ENCODE results near the gene LCN12. TPM values are rescaled to one million over a fixed set of nuclear protein-coding genes. Genes with fewer than 3 reads are reported as not detected.

LCN12 gene
- total RNA-seq: not detected

- Histone ChIP-seq H3K4me1 (ENCODE audit: insufficient read depth, low read length) (peaks cover 19% of the 10 kb centered on the region), H3K4me3 (ENCODE audit: low read length) (no peak within 1 kb of the TSS), H3K9me3 (ENCODE audit: low read depth, low read length) (no peaks in the 10 kb centered on the region), H3K27me3 (ENCODE audit: insufficient read depth, low read length) (no peaks in the 10 kb centered on the region)
Measured at GRCh38 chr9:136951541-136952320, at the start of gene LCN12. LCN12 (plus strand) TSS chr9:136952273; CDS start chr9:136952328, 55 bp downstream.

DNA sequence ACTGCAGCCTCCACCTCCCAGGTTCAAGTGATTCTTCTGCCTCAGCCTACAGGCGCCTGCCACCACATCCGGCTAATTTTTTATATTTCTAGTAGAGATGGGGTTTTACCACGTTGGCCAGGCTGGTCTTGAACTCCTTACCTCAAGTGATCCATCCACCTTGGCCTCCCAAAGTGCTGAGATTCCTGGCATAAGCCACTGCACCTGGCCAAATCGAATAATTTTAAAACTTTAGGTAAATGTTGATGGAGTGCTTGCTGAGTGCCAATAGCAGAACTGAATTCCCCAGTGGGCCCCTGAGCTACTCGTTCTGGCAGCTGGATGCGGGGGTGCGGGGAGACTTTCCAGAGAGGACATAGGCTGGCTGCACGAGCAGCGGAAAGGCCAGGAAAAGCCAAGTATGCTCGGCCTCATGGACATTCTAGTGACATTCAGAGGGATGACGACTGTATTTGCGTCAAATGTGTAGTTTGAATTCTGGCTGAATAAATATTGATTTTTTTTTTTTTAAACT is 49.0 kb upstream of the LCN12 start:
- peaks cover 23% of the 10 kb centered on the region for H3K4me1 ChIP-seq (ENCODE audit: insufficient read depth, low read length)
- no peak overlapping the region for H3K4me3 ChIP-seq (ENCODE audit: low read length)
- H3K27me3 ChIP-seq (ENCODE audit: insufficient read depth, low read length): no peaks in the 10 kb centered on the region
- no peaks in the 10 kb centered on the region for H3K9me3 ChIP-seq (ENCODE audit: low read depth, low read length)

DNA sequence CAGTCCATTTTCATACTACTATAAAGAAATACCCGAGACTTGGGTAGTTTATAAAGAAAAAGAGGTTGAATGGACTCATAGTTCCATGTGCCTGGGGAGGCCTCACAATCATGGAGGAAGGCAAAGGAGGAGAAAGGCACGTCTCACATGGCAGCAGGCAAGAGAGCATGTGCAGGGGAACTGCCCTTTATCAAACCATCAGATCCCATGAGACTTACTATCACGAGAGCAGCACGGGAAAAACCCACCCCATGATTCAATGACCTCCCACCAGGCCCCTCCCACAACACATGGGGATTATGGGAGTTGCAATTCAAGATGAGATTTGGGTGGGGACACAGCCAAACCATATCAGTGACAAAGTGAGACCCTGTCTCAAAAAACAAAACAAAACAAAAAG is 45.8 kb upstream of the LCN12 start:
- H3K4me3 ChIP-seq (ENCODE audit: low read length): no peak overlapping the region
- no peaks in the 10 kb centered on the region for H3K9me3 ChIP-seq (ENCODE audit: low read depth, low read length)
- H3K27me3 ChIP-seq (ENCODE audit: insufficient read depth, low read length): no peaks in the 10 kb centered on the region
- H3K4me1 ChIP-seq (ENCODE audit: insufficient read depth, low read length): peaks cover 21% of the 10 kb centered on the region

- peaks cover 11% of the 10 kb centered on the region for H3K4me1 ChIP-seq (ENCODE audit: insufficient read depth, low read length)
- H3K4me3 ChIP-seq (ENCODE audit: low read length): no peak overlapping the region
- no peaks in the 10 kb centered on the region for H3K27me3 ChIP-seq (ENCODE audit: insufficient read depth, low read length)
- no peaks in the 10 kb centered on the region for H3K9me3 ChIP-seq (ENCODE audit: low read depth, low read length)
Measured at GRCh38 chr9:136907011-136907914, 44.8 kb upstream of the LCN12 start.

DNA sequence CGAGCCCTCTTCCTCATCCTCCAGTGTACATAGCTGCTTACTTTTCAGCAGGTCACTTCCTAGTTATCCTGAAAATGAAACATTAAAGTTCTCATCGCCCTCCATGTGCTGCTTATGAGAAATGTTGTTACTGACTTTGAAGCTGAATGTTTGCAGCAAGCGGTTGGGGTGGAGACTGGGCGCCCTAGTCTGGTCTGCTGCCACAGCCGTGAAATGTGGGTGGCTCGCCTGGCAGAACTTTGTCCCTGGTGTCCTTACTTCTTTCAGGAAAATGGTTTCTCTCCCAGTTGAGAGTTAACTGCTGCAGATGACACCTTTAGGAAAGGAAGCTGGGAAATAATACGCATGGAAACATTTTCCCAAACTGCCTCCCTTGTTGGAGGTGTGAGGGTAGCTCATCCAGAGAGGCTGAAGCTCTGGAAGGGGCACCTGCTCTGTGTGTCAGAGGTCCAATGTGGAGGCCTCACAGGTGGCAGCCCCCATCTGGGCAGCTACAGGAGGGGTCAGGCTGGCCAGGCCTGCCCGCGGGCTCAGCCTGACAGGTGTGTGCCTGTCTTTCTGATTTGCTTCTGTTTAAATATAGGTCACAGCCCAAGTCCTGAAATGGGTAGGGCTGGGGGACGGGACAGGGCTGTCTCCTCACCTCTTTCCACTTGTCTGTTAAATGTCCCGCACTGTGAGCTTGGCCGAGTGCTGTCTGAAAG is 41.7 kb upstream of the LCN12 start:
- H3K4me3 ChIP-seq (ENCODE audit: low read length): no peak overlapping the region
- no peaks in the 10 kb centered on the region for H3K9me3 ChIP-seq (ENCODE audit: low read depth, low read length)
- no peaks in the 10 kb centered on the region for H3K4me1 ChIP-seq (ENCODE audit: insufficient read depth, low read length)
- H3K27me3 ChIP-seq (ENCODE audit: insufficient read depth, low read length): no peaks in the 10 kb centered on the region

DNA sequence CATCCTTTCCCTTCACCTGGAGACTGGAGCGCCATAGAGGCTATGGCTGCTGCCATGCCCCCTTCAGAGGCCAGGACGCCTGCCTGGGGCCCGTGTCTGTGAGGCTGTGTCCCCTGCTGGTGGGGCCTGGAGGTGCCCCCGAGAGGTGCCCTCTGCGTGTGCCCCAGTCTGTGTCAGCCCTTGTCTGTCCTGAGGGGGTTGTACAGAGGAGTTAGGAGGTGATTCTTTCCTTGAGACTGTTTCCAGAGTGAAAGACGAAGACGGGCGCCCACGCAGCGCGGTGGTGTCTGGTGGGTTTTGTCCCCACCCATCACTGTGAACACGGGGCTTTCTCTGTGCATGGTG is 41.2 kb upstream of the LCN12 start:
- no peaks in the 10 kb centered on the region for H3K9me3 ChIP-seq (ENCODE audit: low read depth, low read length)
- no peaks in the 10 kb centered on the region for H3K4me1 ChIP-seq (ENCODE audit: insufficient read depth, low read length)
- no peaks in the 10 kb centered on the region for H3K27me3 ChIP-seq (ENCODE audit: insufficient read depth, low read length)
- H3K4me3 ChIP-seq (ENCODE audit: low read length): no peak overlapping the region

DNA sequence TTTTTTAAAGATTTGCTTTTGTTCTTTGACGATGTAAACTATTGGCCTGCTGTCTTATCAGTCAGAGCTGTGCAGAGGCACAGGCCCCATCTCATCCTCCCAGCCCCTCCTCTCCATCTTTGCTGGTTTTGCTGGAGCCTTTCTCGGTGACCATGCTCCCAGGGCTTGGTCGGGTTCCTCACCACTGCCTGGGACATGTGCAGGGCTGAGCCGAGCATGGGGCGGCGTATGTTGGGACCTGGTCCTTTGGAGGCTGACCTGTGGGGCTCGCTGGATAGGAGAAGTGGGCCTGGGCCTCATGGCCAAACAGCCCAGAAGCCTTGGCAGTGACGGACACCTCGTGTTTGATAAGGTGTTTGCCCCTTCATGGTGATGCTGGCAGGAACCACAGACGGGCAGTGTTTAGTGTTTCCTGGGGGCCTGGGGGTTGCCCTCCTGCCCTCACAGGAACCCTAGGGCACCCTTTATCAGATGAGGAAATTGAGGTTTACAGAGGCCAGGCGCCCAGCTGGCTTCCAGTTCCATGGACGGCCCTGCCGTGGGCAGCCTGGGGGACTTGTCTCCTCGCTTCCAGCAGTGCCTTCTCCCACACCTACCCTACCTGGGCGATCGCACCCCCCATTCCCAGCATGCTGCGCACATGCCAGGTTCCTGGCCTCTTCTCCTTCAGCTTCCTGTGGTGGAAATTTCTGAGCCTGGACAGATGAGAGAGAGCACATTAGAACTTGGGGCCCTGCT is 38.2 kb upstream of the LCN12 start:
- Histone ChIP-seq H3K4me1 (ENCODE audit: insufficient read depth, low read length) (no peaks in the 10 kb centered on the region), H3K9me3 (ENCODE audit: low read depth, low read length) (no peaks in the 10 kb centered on the region), H3K27me3 (ENCODE audit: insufficient read depth, low read length) (no peaks in the 10 kb centered on the region), H3K4me3 (ENCODE audit: low read length) (no peak overlapping the region)

- Histone ChIP-seq H3K4me3 (ENCODE audit: low read length) (no peak overlapping the region), H3K4me1 (ENCODE audit: insufficient read depth, low read length) (no peaks in the 10 kb centered on the region), H3K9me3 (ENCODE audit: low read depth, low read length) (no peaks in the 10 kb centered on the region), H3K27me3 (ENCODE audit: insufficient read depth, low read length) (no peaks in the 10 kb centered on the region)
Measured at GRCh38 chr9:136915632-136916329, 36.3 kb upstream of the LCN12 start.

DNA sequence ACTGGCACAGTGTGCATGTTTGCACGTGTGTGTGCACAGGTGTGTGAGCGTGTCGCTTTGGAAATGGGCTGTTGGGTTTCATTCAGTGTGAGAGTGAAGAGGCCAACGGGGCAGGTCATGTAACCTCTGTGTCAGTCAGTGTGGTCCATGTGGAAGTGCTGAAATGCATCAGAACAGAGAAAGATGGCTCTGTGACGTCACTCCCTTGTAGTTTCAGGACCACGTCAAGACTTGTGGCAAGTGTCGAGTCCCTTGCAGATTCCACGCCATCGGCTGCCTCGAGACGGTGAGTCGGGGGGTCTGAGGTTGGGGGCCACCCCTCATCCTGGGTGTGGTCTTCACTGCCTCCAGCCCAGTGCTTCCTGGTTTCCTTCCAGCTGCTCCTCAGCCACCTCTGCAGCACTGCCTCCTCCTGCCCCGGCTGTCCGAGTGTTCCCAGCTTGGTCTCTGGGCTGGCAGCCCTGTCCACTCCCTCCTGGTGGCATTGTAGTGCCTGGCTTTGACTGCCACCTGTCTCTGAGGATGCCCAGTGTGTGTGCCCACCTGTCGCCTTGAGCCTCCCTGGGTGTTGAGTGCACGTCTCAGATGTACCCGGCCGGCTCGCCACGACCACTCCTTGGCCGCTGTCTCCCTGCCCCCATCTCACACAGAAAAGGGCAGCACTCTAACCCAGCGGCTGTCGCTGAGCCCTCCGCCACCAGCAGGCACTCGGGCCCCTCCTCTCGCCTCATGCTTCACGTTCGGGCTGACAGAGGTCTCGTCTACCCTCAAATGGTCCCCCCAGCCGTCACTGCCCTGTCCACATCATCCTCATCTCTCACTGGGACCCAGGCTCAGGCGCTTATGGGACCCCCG is 35.5 kb upstream of the LCN12 start:
- no peaks in the 10 kb centered on the region for H3K4me1 ChIP-seq (ENCODE audit: insufficient read depth, low read length)
- H3K27me3 ChIP-seq (ENCODE audit: insufficient read depth, low read length): no peaks in the 10 kb centered on the region
- no peaks in the 10 kb centered on the region for H3K9me3 ChIP-seq (ENCODE audit: low read depth, low read length)
- no peak overlapping the region for H3K4me3 ChIP-seq (ENCODE audit: low read length)

- no peaks in the 10 kb centered on the region for H3K9me3 ChIP-seq (ENCODE audit: low read depth, low read length)
- H3K4me3 ChIP-seq (ENCODE audit: low read length): no peak overlapping the region
- H3K4me1 ChIP-seq (ENCODE audit: insufficient read depth, low read length): no peaks in the 10 kb centered on the region
- no peaks in the 10 kb centered on the region for H3K27me3 ChIP-seq (ENCODE audit: insufficient read depth, low read length)
Measured at GRCh38 chr9:136917902-136918301, 34.2 kb upstream of the LCN12 start.

GRCh38 chr9:136920069-136920468 is 32.0 kb upstream of the LCN12 start:
- H3K4me1 ChIP-seq (ENCODE audit: insufficient read depth, low read length): no peaks in the 10 kb centered on the region
- no peaks in the 10 kb centered on the region for H3K9me3 ChIP-seq (ENCODE audit: low read depth, low read length)
- no peaks in the 10 kb centered on the region for H3K27me3 ChIP-seq (ENCODE audit: insufficient read depth, low read length)
- H3K4me3 ChIP-seq (ENCODE audit: low read length): no peak overlapping the region

- Histone ChIP-seq H3K4me3 (ENCODE audit: low read length) (no peak overlapping the region), H3K9me3 (ENCODE audit: low read depth, low read length) (no peaks in the 10 kb centered on the region), H3K27me3 (ENCODE audit: insufficient read depth, low read length) (no peaks in the 10 kb centered on the region), H3K4me1 (ENCODE audit: insufficient read depth, low read length) (no peaks in the 10 kb centered on the region)
Measured at GRCh38 chr9:136920734-136921231, 31.3 kb upstream of the LCN12 start.

- Histone ChIP-seq H3K4me1 (ENCODE audit: insufficient read depth, low read length) (no peaks in the 10 kb centered on the region), H3K9me3 (ENCODE audit: low read depth, low read length) (no peaks in the 10 kb centered on the region), H3K4me3 (ENCODE audit: low read length) (no peak overlapping the region), H3K27me3 (ENCODE audit: insufficient read depth, low read length) (no peaks in the 10 kb centered on the region)
Measured at GRCh38 chr9:136921307-136921706, 30.8 kb upstream of the LCN12 start.
